ENCODE measurements around the gene PYCR2. TPM values are rescaled to one million over a fixed set of nuclear protein-coding genes. Genes with fewer than 3 reads are reported as not detected.

PYCR2 gene
- polyA plus RNA-seq, 1 experiment, result 29.4 TPM

- no peak overlapping the region for H3K27ac ChIP-seq (ENCODE audit: low read depth, low read length)
- CTCF ChIA-PET, result interaction anchor here (0.6 kb wide), 1 partner anchor 14 kb away, joined by 3 read pairs; no protein-coding TSS in a partner anchor
- POLR2A ChIA-PET, result no interaction called here
- no peak for TF ChIP-seq CTCF (IDR thresholded peaks at IDR 0.05; ENCODE audit: low read depth, low read length)
- no peak for DNase-seq (ENCODE audit: low read depth, low spot score)
- H3K9me3 ChIP-seq (ENCODE audit: control insufficient read depth, insufficient read depth, low read length), result no peaks in the 10 kb centered on the region; the same call in 1 of the 2 replicates
- no peak overlapping the region for H3K4me3 ChIP-seq (ENCODE audit: low read depth, low read length)
- H3K27me3 ChIP-seq (ENCODE audit: control insufficient read depth, insufficient read depth, low read length), result peaks cover 8% of the 10 kb centered on the region
Measured at GRCh38 chr1:225965231-225965630, 41.2 kb upstream of the PYCR2 start.

- no peaks in the 10 kb centered on the region; the same call in 1 of the 2 replicates for H3K9me3 ChIP-seq (ENCODE audit: control insufficient read depth, insufficient read depth, low read length)
- ChIA-PET POLR2A (interaction anchor here (0.7 to 1.5 kb wide), 2 partner anchors 40 to 200 kb away, joined by 3 to 4 read pairs; partner anchors contain the start of gene PYCR2), CTCF (interaction anchor here (1.2 kb wide), 1 partner anchor 9 kb away, joined by 3 read pairs; no protein-coding TSS in a partner anchor)
- TF ChIP-seq CTCF (IDR thresholded peaks at IDR 0.05; ENCODE audit: low read depth, low read length), result no peak
- H3K4me3 ChIP-seq (ENCODE audit: low read depth, low read length), result no peak overlapping the region
- no peak overlapping the region for H3K27ac ChIP-seq (ENCODE audit: low read depth, low read length)
- no peak for DNase-seq (ENCODE audit: low read depth, low spot score)
- peaks cover 8% of the 10 kb centered on the region for H3K27me3 ChIP-seq (ENCODE audit: control insufficient read depth, insufficient read depth, low read length)
Measured at GRCh38 chr1:225963735-225964530, 39.9 kb upstream of the PYCR2 start.

- Histone ChIP-seq H3K4me3 (ENCODE audit: low read depth, low read length) (no peak overlapping the region), H3K27me3 (ENCODE audit: control insufficient read depth, insufficient read depth, low read length) (peaks cover 8% of the 10 kb centered on the region), H3K9me3 (ENCODE audit: control insufficient read depth, insufficient read depth, low read length) (no peaks in the 10 kb centered on the region; the same call in 1 of the 2 replicates), H3K27ac (ENCODE audit: low read depth, low read length) (no peak overlapping the region)
- ChIA-PET POLR2A (interaction anchor here (1.5 kb wide), 1 partner anchor 38 kb away, joined by 4 read pairs; the partner anchor contains the start of gene PYCR2), CTCF (interaction anchor here (0.8 to 1.2 kb wide), 4 partner anchors 10 to 48 kb away, joined by 3 to 4 read pairs (median 4); no protein-coding TSS in a partner anchor)
- peak; percentile 57 for TF ChIP-seq CTCF (IDR thresholded peaks at IDR 0.05; ENCODE audit: low read depth, low read length)
- DNase-seq (ENCODE audit: low read depth, low spot score), result no peak
Measured at GRCh38 chr1:225962440-225962975, 38.5 kb upstream of the PYCR2 start.

GRCh38 chr1:225961659-225962439 is 37.8 kb upstream of the PYCR2 start:
- no peak overlapping the region for H3K4me3 ChIP-seq (ENCODE audit: low read depth, low read length)
- H3K9me3 ChIP-seq (ENCODE audit: control insufficient read depth, insufficient read depth, low read length), result no peaks in the 10 kb centered on the region; the same call in 1 of the 2 replicates
- no peak for TF ChIP-seq CTCF (IDR thresholded peaks at IDR 0.05; ENCODE audit: low read depth, low read length)
- peaks cover 8% of the 10 kb centered on the region for H3K27me3 ChIP-seq (ENCODE audit: control insufficient read depth, insufficient read depth, low read length)
- ChIA-PET CTCF (interaction anchor here (0.8 to 1.9 kb wide), 6 partner anchors 10 to 487 kb away, joined by 3 to 6 read pairs (median 4); no protein-coding TSS in a partner anchor), POLR2A (interaction anchor here (1.5 kb wide), 1 partner anchor 38 kb away, joined by 4 read pairs; the partner anchor contains the start of gene PYCR2)
- no peak overlapping the region for H3K27ac ChIP-seq (ENCODE audit: low read depth, low read length)
- DNase-seq (ENCODE audit: low read depth, low spot score), result no peak

Measured in AG04450 (cell line).